Measurements from ENCODE around the gene CFAP77.
A peak's percentile ranks its signal among the peaks of the same experiment; 100 is the strongest.
"Not testable (repeated sequence)": the region's sequence is repeated elsewhere in the genome, so short reads cannot be mapped to it uniquely, and the experiment has no call there.

CFAP77 gene

GRCh38 chr9:132409828-132410528 is at the start of gene CFAP77:
Gene CFAP77, plus strand, starts transcription at chr9:132410211. Its CDS starts 61 bp downstream, at chr9:132410272.
- peak in 1 of 2 donors; percentile 24 for DNase-seq (ENCODE audit: low read depth in 1 of 2, low spot score in 1 of 2)

GRCh38 chr9:132364068-132364467 is 45.9 kb upstream of the CFAP77 start:
- no peak for DNase-seq (ENCODE audit: low read depth in 1 of 2, low spot score in 1 of 2)

GRCh38 chr9:132365986-132366385 is 44.0 kb upstream of the CFAP77 start:
- DNase-seq (ENCODE audit: low read depth in 1 of 2, low spot score in 1 of 2), result no peak

- no peak for DNase-seq (ENCODE audit: low read depth in 1 of 2, low spot score in 1 of 2)
Measured at GRCh38 chr9:132366481-132366880, 43.5 kb upstream of the CFAP77 start.

GRCh38 chr9:132367613-132368313 is 42.2 kb upstream of the CFAP77 start:
- DNase-seq (ENCODE audit: low read depth in 1 of 2, low spot score in 1 of 2), result no peak

- no peak for DNase-seq (ENCODE audit: low read depth in 1 of 2, low spot score in 1 of 2)
Measured at GRCh38 chr9:132369421-132369820, 40.6 kb upstream of the CFAP77 start.

- no peak for DNase-seq (ENCODE audit: low read depth in 1 of 2, low spot score in 1 of 2)
Measured at GRCh38 chr9:132370592-132370991, 39.4 kb upstream of the CFAP77 start.

- no peak for DNase-seq (ENCODE audit: low read depth in 1 of 2, low spot score in 1 of 2)
Measured at GRCh38 chr9:132372177-132373095, 37.6 kb upstream of the CFAP77 start.

- DNase-seq (ENCODE audit: low read depth in 1 of 2, low spot score in 1 of 2), result not testable (repeated sequence)
Measured at GRCh38 chr9:132377769-132378168, 32.2 kb upstream of the CFAP77 start.

- not testable (repeated sequence) for DNase-seq (ENCODE audit: low read depth in 1 of 2, low spot score in 1 of 2)
Measured at GRCh38 chr9:132378416-132378815, 31.6 kb upstream of the CFAP77 start.

- no peak for DNase-seq (ENCODE audit: low read depth in 1 of 2, low spot score in 1 of 2)
Measured at GRCh38 chr9:132381966-132382541, 28.0 kb upstream of the CFAP77 start.

- no peak for DNase-seq (ENCODE audit: low read depth in 1 of 2, low spot score in 1 of 2)
Measured at GRCh38 chr9:132383462-132383883, 26.5 kb upstream of the CFAP77 start.

GRCh38 chr9:132384376-132384775 is 25.6 kb upstream of the CFAP77 start:
- DNase-seq (ENCODE audit: low read depth in 1 of 2, low spot score in 1 of 2), result no peak

GRCh38 chr9:132387133-132387532 is 22.9 kb upstream of the CFAP77 start:
- no peak for DNase-seq (ENCODE audit: low read depth in 1 of 2, low spot score in 1 of 2)

- no peak for DNase-seq (ENCODE audit: low read depth in 1 of 2, low spot score in 1 of 2)
Measured at GRCh38 chr9:132390966-132391365, 19.0 kb upstream of the CFAP77 start.

GRCh38 chr9:132391449-132391848 is 18.6 kb upstream of the CFAP77 start:
- no peak for DNase-seq (ENCODE audit: low read depth in 1 of 2, low spot score in 1 of 2)

- no peak for DNase-seq (ENCODE audit: low read depth in 1 of 2, low spot score in 1 of 2)
Measured at GRCh38 chr9:132395560-132395959, 14.5 kb upstream of the CFAP77 start.

GRCh38 chr9:132401824-132402223 is 8.2 kb upstream of the CFAP77 start:
- no peak for DNase-seq (ENCODE audit: low read depth in 1 of 2, low spot score in 1 of 2)

GRCh38 chr9:132404228-132404881 is 5.7 kb upstream of the CFAP77 start:
- DNase-seq (ENCODE audit: low read depth in 1 of 2, low spot score in 1 of 2), result no peak

GRCh38 chr9:132406554-132407122 is 3.4 kb upstream of the CFAP77 start, which contains the start of gene TTF1:
Gene TTF1, minus strand, starts transcription at chr9:132406840. Its CDS starts 4,019 bp downstream, at chr9:132402821.
- peak; percentile 81 to 87 for DNase-seq (ENCODE audit: low read depth in 1 of 2, low spot score in 1 of 2)
